HepG2 (cell line): Measurements from ENCODE around the gene MFSD11. TPM values are rescaled to one million over a fixed set of nuclear protein-coding genes. Genes with fewer than 3 reads are reported as not detected.
A peak's percentile ranks its signal among the peaks of the same experiment; 100 is the strongest.

ENCODE experiments used
- ARNT ChIP-seq: fragments of 450-650 bp; IDR thresholded peaks from 2 replicates; pipeline ENCODE4 v1.6.1; 2017
- DMTF1 ChIP-seq: sonication (generic); formaldehyde crosslinking; IDR thresholded peaks from 2 replicates; pipeline ENCODE4 v1.4.0; 2020; ENCODE audit warnings: mild to moderate bottlenecking, missing genetic modification reagents
- JUND ChIP-seq: sonication (generic); formaldehyde crosslinking; IDR thresholded peaks from 2 replicates; pipeline ENCODE4 v1.8.0; 2022; ENCODE audit warnings: mild to moderate bottlenecking, missing genetic modification reagents
- MAZ ChIP-seq, 2 experiments: sonication (generic) in 1 of 2; formaldehyde crosslinking in 1 of 2; IDR thresholded peaks; 2 replicates each; pipeline versions ENCODE4 v1.5.0 to v1.6.1; 2012 to 2020; ENCODE audit warnings: low read depth in 2 of 2, mild to moderate bottlenecking in 2 of 2, borderline replicate concordance in 1 of 2, improper control_type of control experiment in 1 of 2, low read length in 1 of 2, missing genetic modification reagents in 1 of 2, moderate library complexity in 1 of 2
- MYNN ChIP-seq: sonication (generic); formaldehyde crosslinking; IDR thresholded peaks from 2 replicates; pipeline ENCODE4 v1.4.0; 2020; ENCODE audit warnings: mild to moderate bottlenecking, low read depth, missing genetic modification reagents
- ONECUT2 ChIP-seq: sonication (generic); formaldehyde crosslinking; IDR thresholded peaks from 2 replicates; pipeline ENCODE4 v1.4.0; 2020; ENCODE audit warnings: missing genetic modification reagents
- PHF21A ChIP-seq: sonication (generic); formaldehyde crosslinking; IDR thresholded peaks from 2 replicates; pipeline ENCODE4 v1.5.0; 2020; ENCODE audit warnings: mild to moderate bottlenecking, missing genetic modification reagents
- PRDM10 ChIP-seq: sonication (generic); formaldehyde crosslinking; IDR thresholded peaks from 2 replicates; pipeline ENCODE4 v1.4.0; 2020; ENCODE audit warnings: low read depth, missing genetic modification reagents
- RARA ChIP-seq: IDR thresholded peaks from 2 replicates; pipeline ENCODE4 v1.6.1; 2016; ENCODE audit warnings: missing genetic modification reagents, missing compliant biosample characterization
- RARG ChIP-seq: sonication (generic); formaldehyde crosslinking; IDR thresholded peaks from 2 replicates; pipeline ENCODE4 v1.4.0; 2020; ENCODE audit warnings: low read depth, mild to moderate bottlenecking, missing genetic modification reagents
- RORA ChIP-seq: sonication (generic); formaldehyde crosslinking; IDR thresholded peaks from 2 replicates; pipeline ENCODE4 v1.5.0; 2020; ENCODE audit warnings: mild to moderate bottlenecking, missing genetic modification reagents, moderate library complexity
- SIX1 ChIP-seq: sonication (generic); formaldehyde crosslinking; IDR thresholded peaks from 2 replicates; pipeline ENCODE4 v1.4.0; 2020; ENCODE audit warnings: missing genetic modification reagents, borderline replicate concordance
- SRF ChIP-seq: IDR thresholded peaks from 2 replicates; pipeline ENCODE4 v1.6.1; 2011; ENCODE audit warnings: mild to moderate bottlenecking, low read depth, low read length, moderate library complexity
- TOPORS ChIP-seq: sonication (generic); formaldehyde crosslinking; IDR thresholded peaks from 2 replicates; pipeline ENCODE4 v1.8.0; 2023; ENCODE audit warnings: mild to moderate bottlenecking, missing genetic modification reagents
- YEATS2 ChIP-seq: sonication (generic); formaldehyde crosslinking; IDR thresholded peaks from 2 replicates; pipeline ENCODE4 v1.4.0; 2020; ENCODE audit warnings: missing genetic modification reagents, borderline replicate concordance
- YEATS4 ChIP-seq: sonication (generic); formaldehyde crosslinking; IDR thresholded peaks from 2 replicates; pipeline ENCODE4 v1.4.0; 2020; ENCODE audit warnings: missing genetic modification reagents, borderline replicate concordance
- ZNF24 ChIP-seq: fragments of 450-650 bp; IDR thresholded peaks from 2 replicates; pipeline ENCODE4 v1.6.1; 2017; ENCODE audit warnings: antibody characterized with exemption, mild to moderate bottlenecking
- ZNF280B ChIP-seq: sonication (generic); formaldehyde crosslinking; IDR thresholded peaks from 2 replicates; pipeline ENCODE4 v1.5.0; 2020; ENCODE audit warnings: missing genetic modification reagents, mild to moderate bottlenecking, borderline replicate concordance
- ZNF317 ChIP-seq: sonication (generic); formaldehyde crosslinking; IDR thresholded peaks from 2 replicates; pipeline ENCODE4 v1.5.0; 2020; ENCODE audit warnings: mild to moderate bottlenecking, missing genetic modification reagents
- ZNF710 ChIP-seq: sonication (generic); formaldehyde crosslinking; IDR thresholded peaks from 2 replicates; pipeline ENCODE4 v1.5.0; 2020; ENCODE audit warnings: mild to moderate bottlenecking, missing genetic modification reagents, borderline replicate concordance
- polyA plus RNA-seq, 8 experiments: library from polyadenylated mRNA; depleted of rRNA in 3 of 8; stranded (reverse) in 7 of 8; unstranded in 1 of 8; fragments of >200 nt; fragmentation: Illumina TruSeq in 4 of 8; extraction: Trizol in 4 of 8; gene quantifications; 2 replicates each; pipeline versions ENCODE4 v1.2.1 to v1.2.3, GENCODE V29; 2011 to 2016; ENCODE audit warnings: low read depth in 4 of 8, missing spikeins in 1 of 8, mixed read lengths in 1 of 8; ENCODE audit not compliant: insufficient read depth in 1 of 8
- total RNA-seq, 5 experiments: library from RNA; depleted of rRNA; stranded (reverse); fragments of >200 nt; fragmentation: Illumina TruSeq; extraction: Trizol; gene quantifications; 2 replicates each; pipeline ENCODE4 v1.2.3, GENCODE V29; 2016; ENCODE audit warnings: low read depth in 1 of 5

Gene MFSD11
- total and polyA plus RNA-seq, 2 of the 13 experiments (the other 11 are each of a cell fraction or from before 2014, with no cell fraction given), result 26.1 to 36.3 TPM

GRCh38 chr17:76726231-76726775 lies 11.6 kb upstream of the MFSD11 start, which contains the start of gene JMJD6 (continued):
- no peak for TF ChIP-seq DMTF1
- TF ChIP-seq RARA (CRISPR knock-in tag), result peak; percentile 14; the same call in 1 of the 2 replicates
- TF ChIP-seq SIX1 (CRISPR knock-in tag), result no peak
- TF ChIP-seq YEATS4 (CRISPR knock-in tag), result no peak
- no peak for TF ChIP-seq ONECUT2
- peak; percentile 59 for TF ChIP-seq ZNF280B (CRISPR knock-in tag)
- no peak for TF ChIP-seq ZNF317 (CRISPR knock-in tag)
- TF ChIP-seq ARNT, result no peak
- no peak for TF ChIP-seq SRF
- TF ChIP-seq JUND, result no peak
- TF ChIP-seq PHF21A (CRISPR knock-in tag), result no peak
- peak; percentile 33; the same call in 1 of the 2 replicates for TF ChIP-seq MAZ (IDR thresholded peaks at IDR 0.05; ENCODE audit: borderline replicate concordance, low read depth, low read length)
- TF ChIP-seq MAZ (CRISPR knock-in tag; IDR thresholded peaks at IDR 0.05; ENCODE audit: low read depth), result peak; percentile 84
- TF ChIP-seq PRDM10 (CRISPR knock-in tag), result 0 out of 2 replicates have a peak, but pooled peaks have one; percentile 48
- no peak for TF ChIP-seq ZNF24
- no peak; the same call in 1 of the 2 replicates for TF ChIP-seq TOPORS (CRISPR knock-in tag)
- TF ChIP-seq RARG (CRISPR knock-in tag), result no peak
- 0 out of 2 replicates have a peak, but pooled peaks have one; percentile 53 for TF ChIP-seq RORA (CRISPR knock-in tag)
- TF ChIP-seq YEATS2 (CRISPR knock-in tag), result peak; percentile 58; the same call in 1 of the 2 replicates
- TF ChIP-seq ZNF710, result peak; percentile 81
- no peak for TF ChIP-seq MYNN
